GM23248 (cell line): Measurements from ENCODE around the gene SMARCA2. TPM values are rescaled to one million over a fixed set of nuclear protein-coding genes. Genes with fewer than 3 reads are reported as not detected.
A peak's percentile ranks its signal among the peaks of the same experiment; 100 is the strongest.

ENCODE experiments used
- DNase-seq: peaks from one replicate; pipeline ENCODE4 v3.0.0-alpha.2; 2015
- H2AFZ ChIP-seq: fragments of 200-600 bp; sonication (generic); 2 replicates; pipeline ENCODE4 v1.6.1; 2016; ENCODE audit warnings: antibody characterized with exemption
- H3F3A ChIP-seq: fragments of 200-600 bp; sonication (generic); 2 replicates; pipeline ENCODE4 v1.6.1; 2016; ENCODE audit warnings: mild to moderate bottlenecking, antibody characterized with exemption, mixed run types; ENCODE audit not compliant: insufficient read depth
- H3K27ac ChIP-seq: fragments of 200-600 bp; sonication (generic); 2 replicates; pipeline ENCODE4 v1.5.1; 2016; ENCODE audit warnings: mild to moderate bottlenecking
- H3K27me3 ChIP-seq: fragments of 200-600 bp; sonication (generic); replicated peaks from 2 replicates; pipeline ENCODE4 v1.6.1; 2016; ENCODE audit warnings: mild to moderate bottlenecking; ENCODE audit not compliant: insufficient read depth
- H3K36me3 ChIP-seq: fragments of 200-600 bp; sonication (generic); 2 replicates; pipeline ENCODE4 v1.6.1; 2016; ENCODE audit warnings: low read depth, mild to moderate bottlenecking
- H3K4me1 ChIP-seq: fragments of 200-600 bp; sonication (generic); 2 replicates; pipeline ENCODE4 v1.6.1; 2016; ENCODE audit warnings: mild to moderate bottlenecking; ENCODE audit not compliant: insufficient read depth
- H3K4me2 ChIP-seq: fragments of 200-600 bp; sonication (generic); one replicate; pipeline ENCODE4 v1.6.1; 2016; ENCODE audit warnings: mild to moderate bottlenecking; ENCODE audit not compliant: unreplicated experiment
- H3K4me3 ChIP-seq: fragments of 200-600 bp; sonication (generic); 2 replicates; pipeline ENCODE4 v1.5.1; 2016; ENCODE audit warnings: mild to moderate bottlenecking
- H3K79me2 ChIP-seq: fragments of 200-600 bp; sonication (generic); 2 replicates; pipeline ENCODE4 v1.6.1; 2016; ENCODE audit warnings: mild to moderate bottlenecking; ENCODE audit not compliant: insufficient read depth
- H3K9ac ChIP-seq: fragments of 200-600 bp; sonication (generic); 2 replicates; pipeline ENCODE4 v1.6.1; 2016; ENCODE audit warnings: mild to moderate bottlenecking
- H3K9me2 ChIP-seq: fragments of 200-600 bp; sonication (generic); 2 replicates; pipeline ENCODE4 v1.6.1; 2016; ENCODE audit warnings: mixed run types, mild to moderate bottlenecking, moderate library complexity; ENCODE audit not compliant: insufficient read depth
- H3K9me3 ChIP-seq: fragments of 200-600 bp; sonication (generic); one replicate; pipeline ENCODE4 v1.6.1; 2017; ENCODE audit warnings: low read depth
- H4K20me1 ChIP-seq: fragments of 200-600 bp; sonication (generic); 2 replicates; pipeline ENCODE4 v1.6.0; 2016; ENCODE audit not compliant: insufficient read depth
- EZH2 ChIP-seq: fragments of 200-600 bp; sonication (generic); IDR thresholded peaks from 2 replicates; pipeline ENCODE4 v1.6.1; 2018; ENCODE audit warnings: antibody characterized with exemption, mild to moderate bottlenecking; ENCODE audit not compliant: insufficient read depth, poor library complexity, severe bottlenecking
- EZH2phosphoT487 ChIP-seq: fragments of 200-600 bp; sonication (generic); IDR thresholded peaks from 2 replicates; pipeline ENCODE4 v1.6.1; 2018; ENCODE audit warnings: antibody characterized with exemption, moderate library complexity, mild to moderate bottlenecking, low read depth; ENCODE audit not compliant: insufficient read depth
- WGBS, 2 experiments: methylation state at CpG; one replicate each; pipeline ENCODE4 v1.1.6; 2015 to 2017; ENCODE audit warnings: low lambda C conversion rate in 2 of 2, low coverage in 1 of 2; ENCODE audit errors: missing lambda C conversion rate in 2 of 2; 5-methylcytosine and 5-hydroxymethylcytosine counted together
- in situ Hi-C: fragments of 300-500 bp; cut with MboI; formaldehyde crosslinking; loops from 2 replicates; pipeline ENCODE4 v1.15.0; 2020
- polyA plus RNA-seq: library from polyadenylated mRNA; unstranded; fragments of >200 nt; fragmentation: Nextera tagmentation; extraction: Ambion mirVana; gene quantifications from 2 replicates; pipeline ENCODE4 v1.2.1, GENCODE V29; 2016
- small RNA-seq: library from RNA; depleted of rRNA; stranded (forward); fragments of <200 nt; gene quantifications from one replicate; pipeline ENCODE3, GENCODE V24; 2014; ENCODE audit warnings: low read depth, low replicate concordance
- total RNA-seq: library from RNA; depleted of rRNA; stranded (reverse); fragments of >200 nt; shearing (Covaris generic); gene quantifications from 2 replicates; pipeline ENCODE4 v1.2.3, GENCODE V29; 2014

SMARCA2 gene
- total and polyA plus RNA-seq, 2 experiments from 2014 or later: 26.7 to 47.4 TPM

DNA sequence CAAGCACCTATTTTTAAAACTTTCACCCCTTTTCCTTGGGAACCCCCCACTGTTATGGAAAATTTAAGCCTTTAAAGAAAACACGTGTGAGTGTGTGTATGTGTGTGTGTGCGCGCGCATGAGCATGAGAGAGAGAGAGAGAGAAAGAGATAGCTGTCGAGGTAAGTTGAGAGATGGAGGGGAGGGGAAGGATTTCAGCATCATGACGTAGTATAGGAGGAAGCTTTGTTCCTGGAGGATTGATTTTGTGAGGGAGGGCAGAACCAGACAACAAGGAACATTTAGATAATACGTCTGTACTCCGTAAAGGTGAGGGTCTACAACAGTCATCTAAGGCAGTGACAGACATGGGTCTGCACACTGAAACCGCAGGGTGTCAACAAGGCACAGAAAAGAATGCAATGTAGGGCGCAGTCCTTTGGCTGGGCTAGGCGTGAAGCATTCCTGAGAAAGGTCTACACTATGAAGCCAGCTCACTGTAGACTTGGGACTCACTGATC, 227.7 kb downstream of the SMARCA2 start:
- peak overlapping the region; percentile 75 for H3K9ac ChIP-seq
- no peaks in the 10 kb centered on the region for H3F3A ChIP-seq
- in situ Hi-C loops: no loop called here
- H3K27ac ChIP-seq: no peak overlapping the region
- H3K36me3 ChIP-seq: no peaks in the 10 kb centered on the region
- H3K27me3 ChIP-seq: no peaks in the 10 kb centered on the region
- no peaks in the 10 kb centered on the region for H4K20me1 ChIP-seq
- peak overlapping the region; percentile 94 for H2AFZ ChIP-seq
- H3K9me2 ChIP-seq: no peaks in the 10 kb centered on the region
- peak overlapping the region; percentile 94 for H3K4me2 ChIP-seq
- WGBS, 2 experiments: 50 to 51% methylated on average over 11 of the region's 11 CpGs
- TF ChIP-seq EZH2phosphoT487 (no peak), EZH2 (no peak)
- peak; percentile 26 for DNase-seq
- H3K9me3 ChIP-seq: no peaks in the 10 kb centered on the region
- H3K79me2 ChIP-seq: no peaks in the 10 kb centered on the region
- H3K4me3 ChIP-seq: peak overlapping the region; percentile 77
- no peaks in the 10 kb centered on the region for H3K4me1 ChIP-seq

Small RNA genes within 50 kb of the gene (small RNA-seq; reads per million reads assigned to genes)
- gene RN7SL592P: not detected
- gene RNU2-25P: 17.8 reads per million, percentile 88 among the genes with 10 or more reads in this experiment
